KG1 (cell line): ENCODE data around the gene MAML3.

Source experiments
- DNase-seq: peaks from one replicate; lab custom pipeline; 2025; lab: John Stamatoyannopoulos, UW

Gene MAML3

DNA sequence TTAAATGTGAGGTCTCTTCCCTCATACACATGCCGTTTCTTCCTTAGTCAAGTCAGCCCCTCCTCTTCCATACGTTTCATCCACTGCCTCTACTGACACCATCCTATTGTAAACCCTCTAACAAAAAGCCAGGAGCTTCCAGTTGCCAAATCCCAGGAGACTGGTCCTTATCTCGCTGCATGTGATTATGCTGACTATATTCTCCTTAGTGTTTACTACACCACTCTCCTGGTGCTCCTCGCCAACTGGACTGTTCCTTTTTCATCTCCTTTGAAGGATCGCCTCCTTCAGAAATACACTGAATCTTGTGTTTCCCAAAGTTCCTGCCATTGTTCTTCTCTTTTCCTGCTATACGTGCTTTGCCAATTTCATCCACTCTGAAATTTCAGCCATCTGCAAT is 27.7 kb downstream of the MAML3 start:
- DNase-seq = no peak

DNA sequence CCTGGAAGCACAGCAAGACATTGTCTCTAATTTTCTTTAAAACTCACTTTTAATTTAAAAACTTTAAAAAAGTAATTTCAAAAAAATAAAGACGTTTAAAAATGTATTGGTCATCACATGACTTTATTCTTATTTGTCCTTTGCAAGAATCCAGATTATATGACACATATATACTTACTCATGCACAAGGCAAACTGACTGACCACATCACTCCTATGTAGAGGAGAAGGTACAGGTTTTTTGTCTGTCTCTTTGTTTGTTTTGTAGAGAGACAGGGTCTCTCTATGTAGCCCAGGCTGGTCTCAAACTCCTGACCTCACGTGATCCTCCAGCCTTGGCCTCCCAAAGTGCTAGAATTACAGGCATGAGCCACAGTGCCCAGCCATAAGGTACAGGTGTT is 28.6 kb downstream of the MAML3 start:
- DNase-seq = no peak

DNA sequence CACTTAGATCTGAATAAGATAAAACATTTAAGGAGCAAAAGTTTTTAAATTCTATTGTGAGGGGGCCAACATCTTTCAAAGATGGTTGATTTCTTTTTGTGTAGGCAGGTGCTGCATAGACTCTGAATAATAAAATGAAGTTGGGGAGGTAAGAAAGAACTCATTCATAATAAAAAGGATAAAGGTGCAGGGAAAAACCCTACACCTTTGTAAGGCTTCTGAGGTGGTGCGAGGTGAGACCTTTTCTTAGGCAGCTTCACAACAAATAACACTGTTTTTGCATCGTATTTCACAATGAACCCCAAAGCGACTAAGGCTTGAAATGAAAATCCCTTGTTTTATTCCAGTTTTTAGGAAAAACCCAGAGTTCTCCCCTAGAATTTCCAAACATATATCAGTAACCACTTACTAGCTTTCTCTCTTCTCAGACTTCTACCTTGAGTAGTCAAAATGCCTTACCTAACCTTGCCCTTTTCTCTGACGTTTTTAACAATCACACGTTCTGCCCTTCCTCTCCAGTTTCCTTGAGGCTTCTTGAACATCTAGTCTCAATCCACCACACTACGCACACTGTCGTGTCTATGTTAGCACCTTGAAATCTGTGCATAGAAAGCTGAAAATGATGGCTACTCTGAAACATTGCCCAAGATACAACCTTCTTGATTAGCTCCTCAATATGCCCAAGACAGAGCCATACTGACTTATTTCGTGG is 30.2 kb downstream of the MAML3 start:
- no peak for DNase-seq

DNA sequence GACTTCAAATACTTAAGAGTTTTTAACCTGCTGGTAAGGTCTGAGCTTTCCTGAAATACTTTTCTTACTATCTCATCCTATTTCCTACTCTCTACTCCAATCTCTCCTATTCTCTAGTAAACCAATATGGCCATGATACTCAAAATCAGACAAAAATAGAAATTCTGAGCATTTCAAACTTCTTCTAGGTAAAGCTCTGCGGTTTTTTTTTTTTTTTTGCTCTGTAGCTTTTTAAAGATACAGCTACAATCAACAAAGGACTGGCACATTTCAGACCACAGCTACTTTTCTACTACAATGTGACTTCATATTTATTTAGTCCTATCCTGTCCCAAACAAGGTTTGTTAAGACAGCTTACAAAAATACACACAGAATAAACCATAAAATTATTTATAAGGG is 31.1 kb downstream of the MAML3 start:
- no peak for DNase-seq

DNA sequence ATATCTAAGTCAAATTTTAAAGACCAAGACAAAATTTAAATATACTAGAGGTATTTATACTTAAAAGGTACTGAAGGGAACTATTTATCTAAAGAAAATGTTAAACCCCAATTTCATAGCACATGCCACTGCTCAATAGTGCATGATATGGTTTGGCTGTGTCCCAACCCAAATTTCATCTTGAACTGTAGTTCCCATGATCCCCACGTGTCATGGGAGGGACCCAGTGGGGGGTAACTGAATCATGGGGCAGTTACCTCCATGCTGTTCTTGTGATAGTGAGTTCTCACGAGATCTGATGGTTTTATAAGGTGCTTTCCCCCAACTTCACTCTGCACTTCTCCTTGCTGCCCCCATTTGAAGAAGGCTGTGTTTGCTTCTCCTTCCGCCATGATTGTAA is 32.3 kb downstream of the MAML3 start:
- DNase-seq = no peak

DNA sequence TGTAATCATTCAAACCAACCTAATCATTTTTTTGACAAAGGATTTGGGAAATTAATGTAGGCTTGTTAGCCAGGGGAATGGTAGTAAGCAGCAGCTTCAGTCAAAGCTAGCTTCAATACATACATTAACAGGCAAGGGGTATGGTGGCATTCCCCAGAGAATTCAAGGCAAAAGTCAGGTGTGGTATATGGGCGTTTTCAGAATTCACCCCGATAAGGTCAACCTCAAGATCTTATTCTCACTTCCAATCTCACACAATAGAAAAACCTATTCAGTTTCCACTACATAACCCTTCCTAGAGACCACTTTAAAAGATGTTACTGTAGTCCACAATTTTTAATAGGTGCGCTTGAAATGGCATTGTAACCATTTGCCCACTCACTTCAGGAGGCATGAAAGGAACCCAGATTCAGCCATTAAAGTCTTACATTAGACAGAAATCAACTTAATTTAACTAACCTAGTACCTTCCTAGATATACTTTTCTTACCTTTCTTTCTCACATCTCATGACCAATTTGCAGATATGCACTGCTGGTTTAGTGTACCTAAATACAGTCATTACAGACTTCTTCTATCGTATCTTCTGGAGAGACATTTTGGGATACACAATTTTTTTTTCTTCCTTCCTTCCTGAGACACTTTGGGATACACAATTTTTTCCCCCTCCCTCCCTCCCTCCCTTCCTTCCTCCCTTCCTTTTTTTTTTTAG is 34.9 kb downstream of the MAML3 start:
- DNase-seq = no peak

DNA sequence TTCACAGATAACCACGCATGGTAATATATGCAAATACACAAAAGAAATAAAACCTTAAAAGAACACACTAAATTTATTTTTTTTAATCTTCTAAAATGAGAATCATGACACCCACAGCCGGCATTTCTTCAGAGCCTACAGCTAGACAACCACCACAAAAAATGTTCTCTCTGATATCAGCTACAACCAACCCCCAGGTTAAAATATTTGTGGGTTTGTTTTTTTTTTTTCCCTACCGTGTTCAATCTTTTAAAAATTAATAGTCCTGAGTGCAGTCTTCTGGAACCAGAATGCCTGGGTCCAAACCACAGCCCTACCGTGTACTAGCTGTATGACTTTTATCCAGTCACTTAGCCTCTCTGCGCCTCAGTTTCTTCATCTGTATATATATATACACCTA is 36.0 kb downstream of the MAML3 start:
- DNase-seq = no peak

DNA sequence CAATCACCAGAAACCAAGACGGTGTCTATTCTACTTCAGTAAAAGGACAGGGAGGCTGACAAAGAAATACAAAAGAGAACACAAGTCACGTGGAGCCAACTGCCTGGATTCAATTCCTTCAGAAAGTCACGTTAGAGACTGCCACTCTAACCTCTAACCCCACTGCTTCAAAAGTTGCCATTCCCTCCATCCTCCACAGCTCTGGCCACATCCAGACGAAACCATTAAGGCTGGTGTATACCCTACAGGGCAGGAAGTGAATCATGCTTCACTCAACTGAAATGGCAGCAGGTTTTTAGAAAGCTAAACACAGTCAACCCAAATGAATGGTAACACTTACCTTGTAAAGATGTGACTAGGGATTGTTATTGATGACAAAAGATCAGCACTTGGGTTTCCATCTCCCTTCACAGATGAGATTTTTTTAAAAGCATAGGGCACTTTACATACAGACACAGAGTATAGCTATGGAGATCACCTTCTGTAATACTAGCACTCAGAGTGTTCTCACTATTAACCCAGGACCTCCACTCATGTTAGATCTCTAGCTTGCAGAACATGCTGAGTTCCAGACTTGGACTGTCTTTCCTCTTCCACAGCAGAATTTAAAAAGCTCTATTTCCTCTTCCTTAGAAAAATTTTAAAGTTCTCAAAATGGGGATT is 37.4 kb downstream of the MAML3 start:
- peak; percentile 45 for DNase-seq

DNA sequence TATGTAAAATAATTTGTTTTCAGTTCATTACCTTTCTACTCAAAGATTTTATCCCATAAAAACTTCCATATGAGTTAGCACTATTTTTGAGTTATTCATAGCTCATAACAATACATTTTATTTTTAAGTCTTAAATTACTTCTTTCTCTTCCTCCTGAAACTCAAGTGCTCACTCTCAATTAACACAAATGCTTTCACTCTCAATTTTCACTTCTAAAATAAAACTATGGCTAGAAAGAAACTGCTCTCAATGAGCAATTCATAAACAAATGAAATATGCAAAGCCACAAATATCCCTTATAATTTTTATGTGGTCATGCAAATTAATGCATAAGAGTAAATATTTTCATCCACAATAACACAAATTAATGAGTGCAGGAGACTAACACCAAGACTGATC is 38.8 kb downstream of the MAML3 start:
- no peak for DNase-seq

DNA sequence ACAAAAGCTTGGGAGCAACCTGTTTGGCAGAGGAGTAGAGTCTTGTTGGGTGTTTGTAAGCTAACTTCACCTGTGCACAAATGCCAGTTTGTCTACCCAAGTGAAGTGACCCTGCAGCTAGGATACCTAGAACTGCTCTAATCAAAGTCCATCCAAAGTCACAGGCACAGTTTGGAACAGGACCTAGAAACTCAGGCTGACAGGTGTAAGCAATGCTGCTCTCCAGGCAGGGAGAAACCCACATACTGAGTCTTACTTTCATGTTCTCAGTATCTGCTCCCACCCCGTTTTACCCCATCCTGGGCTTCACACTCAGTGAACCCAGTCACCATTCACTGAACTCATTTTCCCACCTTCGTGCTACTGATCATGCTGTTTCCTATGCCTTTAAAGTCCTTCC is 40.3 kb downstream of the MAML3 start:
- no peak for DNase-seq

DNA sequence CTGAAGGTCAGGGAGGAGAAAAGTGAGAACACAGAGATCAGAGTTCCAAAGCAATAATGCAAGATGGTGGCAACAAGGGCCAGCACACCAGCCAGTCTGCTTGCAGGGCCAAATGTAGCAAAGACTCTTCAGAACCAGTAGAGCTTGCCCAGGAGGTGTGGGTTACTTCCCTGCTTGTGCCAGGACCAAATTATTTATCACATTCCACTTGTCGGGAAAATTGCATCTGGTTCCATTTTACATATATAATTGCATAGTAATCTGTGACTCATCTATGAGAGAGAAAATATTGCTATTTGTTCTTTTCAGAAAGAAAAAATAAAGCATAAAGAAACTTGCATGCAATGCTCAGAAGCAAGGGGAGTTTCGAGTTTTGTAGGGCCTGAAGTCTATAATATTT is 41.4 kb downstream of the MAML3 start:
- DNase-seq = no peak

DNA sequence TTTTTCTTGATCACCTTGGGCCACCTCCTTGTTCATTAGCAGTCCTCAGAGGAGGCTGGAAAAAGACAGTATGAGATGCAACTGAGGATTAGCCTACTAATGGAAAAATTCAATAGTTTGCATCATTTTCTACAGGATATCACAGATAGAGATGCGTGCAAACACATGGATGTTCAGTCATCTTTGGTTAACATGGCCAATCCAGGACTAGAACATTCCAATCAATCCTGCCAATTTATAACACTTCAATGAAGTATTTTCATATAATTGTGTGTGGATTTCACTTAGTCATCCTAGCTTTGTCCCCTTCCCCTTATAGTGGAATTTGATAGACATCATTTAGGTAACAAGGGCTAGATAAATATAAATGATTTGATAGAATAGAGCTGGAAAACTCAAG is 42.7 kb downstream of the MAML3 start:
- DNase-seq = no peak

DNA sequence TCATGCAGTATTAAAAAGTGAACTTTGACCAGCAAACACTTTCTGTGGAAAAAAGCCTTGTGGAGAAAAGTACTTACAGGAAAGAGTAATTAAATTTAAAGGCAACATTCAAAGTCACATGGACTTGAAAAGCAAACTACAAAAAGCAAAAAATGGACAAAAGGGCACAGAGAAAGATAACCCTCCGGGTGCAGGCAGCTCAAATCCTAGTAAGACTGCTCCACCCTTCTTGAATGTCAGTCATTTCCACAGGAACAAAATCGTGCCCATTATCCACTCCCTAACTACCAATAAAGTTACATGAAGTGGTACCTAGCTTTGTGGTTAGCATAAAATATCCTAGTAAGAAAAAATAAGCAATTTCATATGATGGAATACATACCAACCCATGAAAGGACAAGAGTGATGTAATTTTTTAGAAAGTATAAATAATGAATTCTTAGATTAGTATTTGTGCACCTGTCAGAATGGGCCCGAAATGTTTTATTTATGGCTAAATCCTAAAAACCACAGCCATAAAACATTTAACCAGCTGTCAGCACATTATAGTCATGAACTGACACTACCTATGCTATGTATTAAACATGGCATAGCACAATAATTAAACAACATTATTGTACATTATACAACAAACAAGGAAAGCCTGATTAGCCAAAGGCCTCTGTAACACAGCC is 43.3 kb downstream of the MAML3 start:
- no peak for DNase-seq

DNA sequence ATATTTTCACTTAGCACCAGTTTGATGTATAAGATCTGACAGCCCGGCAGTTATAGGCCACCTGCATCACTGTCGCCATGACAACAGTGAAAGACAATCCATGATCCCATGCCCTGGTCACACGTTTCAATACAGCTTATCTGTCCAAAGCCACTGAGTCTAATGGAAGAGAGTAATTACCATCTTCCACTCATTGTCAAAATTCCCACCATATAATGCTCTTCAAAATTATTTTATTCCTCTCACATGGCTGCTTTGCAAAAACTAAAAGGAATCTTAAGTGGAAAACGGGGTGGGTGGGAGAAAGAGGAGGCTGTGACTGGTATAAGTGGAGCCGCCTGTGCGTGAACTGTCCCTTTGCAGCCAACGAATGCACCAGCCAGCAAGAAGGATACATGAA is 44.2 kb downstream of the MAML3 start:
- no peak for DNase-seq

DNA sequence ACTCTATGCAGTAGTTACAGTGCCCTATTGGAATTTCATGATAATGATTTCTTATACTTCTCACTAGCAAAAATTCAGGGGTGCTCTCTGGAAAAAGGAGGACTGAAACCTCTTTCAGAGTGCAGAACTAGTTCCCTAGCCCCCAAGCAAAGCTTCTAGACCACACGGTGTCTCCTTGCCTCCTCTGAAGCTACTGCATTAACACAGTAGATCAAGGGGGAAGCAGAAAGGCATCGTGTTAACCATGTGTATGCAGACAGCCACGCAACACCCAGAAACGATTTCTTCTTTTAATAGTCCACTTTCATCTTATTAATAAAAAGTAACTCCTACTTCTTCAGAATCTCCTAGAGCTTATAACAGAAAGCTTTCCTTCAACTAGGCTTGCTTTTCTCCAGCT is 44.7 kb downstream of the MAML3 start:
- no peak for DNase-seq

DNA sequence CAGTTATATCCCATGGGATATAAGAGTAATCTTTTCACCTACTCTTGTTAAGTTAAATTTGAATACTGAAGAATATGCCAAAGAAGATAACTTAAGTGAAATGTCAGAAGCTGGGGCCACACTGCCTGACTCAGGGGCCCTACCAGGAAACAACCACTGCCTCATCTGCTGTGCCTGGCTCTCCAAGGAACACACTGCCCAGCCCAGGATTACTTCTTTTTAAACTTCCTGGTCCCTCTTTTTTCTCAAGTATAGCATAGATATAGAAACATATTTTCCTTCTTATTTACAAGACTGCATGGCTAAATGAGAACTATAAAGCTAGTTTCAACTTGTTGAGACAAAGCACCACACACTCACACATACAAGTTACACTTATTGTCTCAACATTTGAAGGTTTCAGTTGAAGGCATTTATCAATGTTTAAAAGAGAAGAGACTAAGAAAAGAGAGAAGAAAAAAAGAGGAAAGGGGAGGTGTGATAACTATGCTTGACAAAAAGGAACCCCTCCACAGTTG is 45.2 kb downstream of the MAML3 start:
- DNase-seq = no peak

DNA sequence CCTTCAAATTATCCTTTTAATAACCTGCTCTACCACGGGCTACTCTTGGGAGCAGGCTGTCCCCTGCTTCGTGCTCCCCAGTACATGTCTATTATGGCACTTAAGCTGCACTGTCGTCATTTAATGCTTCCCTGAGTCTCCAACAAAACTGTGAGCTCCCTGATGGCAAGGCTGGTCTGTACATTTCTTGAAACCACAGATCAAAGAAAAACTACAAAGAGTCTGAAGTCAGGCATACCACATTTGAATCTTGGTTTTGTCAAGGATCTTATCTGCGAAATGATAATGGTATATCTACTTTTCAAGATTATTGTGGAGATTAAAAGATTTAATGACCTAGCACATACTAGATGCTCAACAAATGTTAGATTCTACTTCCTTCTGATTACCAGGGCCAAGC is 45.7 kb downstream of the MAML3 start:
- DNase-seq = no peak

DNA sequence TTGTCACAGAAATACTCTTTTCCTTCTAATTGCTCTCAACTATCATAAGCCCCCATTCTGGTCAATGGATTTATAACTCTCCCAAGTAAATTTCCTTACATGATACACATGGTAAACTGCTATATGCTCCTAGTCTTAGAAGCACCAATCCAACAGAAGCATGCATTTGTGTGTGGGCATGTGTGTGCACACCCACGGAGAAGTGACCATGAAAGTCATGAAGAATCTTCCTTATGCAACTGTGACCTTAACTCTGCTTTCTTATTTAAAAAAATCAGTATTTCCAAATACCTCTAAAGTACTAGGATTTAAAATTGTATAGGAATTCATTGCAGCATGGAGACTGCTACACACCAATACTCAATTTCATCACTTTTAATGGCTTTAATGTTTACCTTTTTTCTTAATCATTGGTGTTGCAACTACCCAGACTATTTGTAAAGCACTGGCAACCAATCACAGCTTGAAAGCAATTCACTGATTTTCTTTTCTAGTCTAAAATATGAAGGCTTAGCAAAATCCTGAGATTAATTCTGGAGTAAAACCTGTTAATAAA is 47.6 kb downstream of the MAML3 start:
- no peak for DNase-seq

DNA sequence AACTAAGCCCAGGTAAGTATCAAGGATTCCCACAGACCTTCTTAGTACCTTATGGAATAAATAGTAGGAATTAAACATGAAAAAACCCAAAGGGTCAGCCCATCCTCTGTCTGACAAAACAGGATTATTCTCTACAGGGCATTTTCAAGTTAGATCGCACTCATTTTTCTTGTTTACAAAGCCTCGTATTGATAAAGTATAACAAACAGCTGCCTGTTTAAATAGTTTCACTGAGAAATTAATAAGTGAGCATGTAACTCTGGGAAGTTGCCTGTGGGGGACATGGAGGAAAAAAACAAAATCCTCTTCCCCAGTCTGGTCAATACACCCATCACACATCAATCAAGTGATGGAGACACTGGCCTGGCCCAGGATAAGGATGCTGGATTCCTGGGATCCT is 48.5 kb downstream of the MAML3 start:
- no peak for DNase-seq

DNA sequence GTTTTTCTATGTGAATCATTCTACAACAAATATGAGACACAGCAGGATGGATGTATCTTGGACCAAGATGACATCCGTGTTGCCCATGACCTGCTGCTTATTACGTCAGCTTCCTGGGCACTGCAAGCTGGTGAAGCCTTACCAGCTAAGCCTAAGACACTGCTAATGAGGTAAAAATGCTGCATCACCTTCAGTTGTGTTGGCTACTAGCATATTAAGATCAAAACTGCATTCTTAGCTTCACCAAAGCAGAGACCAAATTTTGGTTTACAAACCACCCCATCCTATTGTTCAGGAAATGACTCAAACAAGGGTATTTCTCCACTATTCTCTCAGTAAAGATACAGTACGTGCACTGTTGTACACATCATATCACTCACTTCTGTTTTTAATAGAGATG is 50.3 kb downstream of the MAML3 start:
- peak; percentile 27 for DNase-seq

DNA sequence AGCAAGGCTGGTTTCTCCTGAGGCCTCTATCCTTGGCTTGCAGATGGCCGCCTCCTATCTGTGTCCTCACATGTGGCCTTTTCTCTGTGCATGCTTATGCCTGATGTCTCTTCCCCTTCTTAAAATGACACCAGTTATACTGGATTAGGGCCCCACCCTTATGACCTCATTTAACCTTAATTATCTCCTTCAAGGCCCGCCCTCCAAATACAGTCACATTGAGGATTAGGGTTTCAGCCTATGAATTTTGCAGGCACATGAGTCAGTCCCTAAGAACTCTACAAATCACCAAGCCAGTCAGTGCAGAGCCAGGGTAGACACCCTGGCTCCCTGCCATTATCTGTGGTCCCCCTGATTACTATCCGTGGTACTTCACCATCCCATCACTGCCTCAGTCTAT is 51.6 kb downstream of the MAML3 start:
- DNase-seq = no peak

DNA sequence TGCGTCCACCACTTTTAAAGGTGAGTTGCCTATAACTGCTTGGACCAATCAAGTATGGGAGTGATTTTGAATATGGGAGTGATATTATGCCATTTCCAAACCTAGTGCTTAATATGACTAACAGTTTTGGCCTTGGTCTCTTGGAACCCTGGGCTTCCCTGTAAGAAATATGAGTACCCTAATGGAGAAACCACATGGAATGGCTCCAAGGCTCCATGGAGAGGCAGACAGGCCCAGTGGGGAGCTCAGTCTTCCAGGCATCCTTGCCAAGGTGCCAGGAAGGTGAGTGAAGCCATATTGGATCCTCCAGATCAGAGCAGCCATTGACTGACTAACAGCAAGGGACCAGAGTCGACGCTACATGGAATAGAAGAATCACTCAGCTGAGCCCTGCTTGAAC is 53.2 kb downstream of the MAML3 start:
- DNase-seq = no peak
